SHP77 (cell line): ENCODE measurements around the gene GTPBP8.
A peak's percentile ranks its signal among the peaks of the same experiment; 100 is the strongest.
"Not testable (repeated sequence)": the region's sequence is repeated elsewhere in the genome, so short reads cannot be mapped to it uniquely, and the experiment has no call there.

Experiments used
- DNase-seq, 2 experiments: peaks; one replicate each; lab custom pipeline; 2025; lab: John Stamatoyannopoulos, UW

Gene GTPBP8

GRCh38 chr3:113000691-113001090, 9.9 kb downstream of the GTPBP8 start:
- DNase-seq = no peak

- no peak for DNase-seq
Measured at GRCh38 chr3:113002037-113002436, 11.3 kb downstream of the GTPBP8 start.

- DNase-seq = no peak
Measured at GRCh38 chr3:113002679-113003078, 11.9 kb downstream of the GTPBP8 start.

GRCh38 chr3:113005611-113006010, 14.8 kb downstream of the GTPBP8 start:
- DNase-seq = no peak

GRCh38 chr3:113006359-113007056, 15.7 kb downstream of the GTPBP8 start:
- DNase-seq = no peak

- no peak for DNase-seq
Measured at GRCh38 chr3:113008117-113008516, 17.3 kb downstream of the GTPBP8 start.

- no peak for DNase-seq
Measured at GRCh38 chr3:113013593-113013992, 22.8 kb downstream of the GTPBP8 start.

GRCh38 chr3:113018536-113019181, 27.9 kb downstream of the GTPBP8 start:
- peak in 1 of 2 experiments; percentile 35 for DNase-seq

- DNase-seq = peak; percentile 87 to 92
Measured at GRCh38 chr3:113019182-113020137, 28.7 kb downstream of the GTPBP8 start.

- DNase-seq = no peak
Measured at GRCh38 chr3:113021471-113021870, 30.7 kb downstream of the GTPBP8 start.

- no peak for DNase-seq
Measured at GRCh38 chr3:113034011-113034410, 43.2 kb downstream of the GTPBP8 start.

- peak; percentile 29 to 70 for DNase-seq
Measured at GRCh38 chr3:113035387-113035982, 44.7 kb downstream of the GTPBP8 start.

GRCh38 chr3:113038328-113038727, 47.5 kb downstream of the GTPBP8 start:
- no peak for DNase-seq

- no peak for DNase-seq
Measured at GRCh38 chr3:113039546-113039945, 48.8 kb downstream of the GTPBP8 start.

GRCh38 chr3:113040231-113040630, 49.4 kb downstream of the GTPBP8 start:
- DNase-seq = no peak

GRCh38 chr3:113043686-113044085, 52.9 kb downstream of the GTPBP8 start:
- DNase-seq = no peak

- DNase-seq = not testable (repeated sequence)
Measured at GRCh38 chr3:113046186-113046965, 55.6 kb downstream of the GTPBP8 start.

GRCh38 chr3:113051302-113051711, 60.5 kb downstream of the GTPBP8 start:
- DNase-seq = peak; percentile 51 to 74
